Measurements from ENCODE around the gene IFITM1.
"Not testable (repeated sequence)": the region's sequence is repeated elsewhere in the genome, so short reads cannot be mapped to it uniquely, and the experiment has no call there.

The IFITM1 gene

GRCh38 chr11:311013-311748, 2.7 kb upstream of the IFITM1 start:
- not testable (repeated sequence) for DNase-seq

GRCh38 chr11:312092-312816, 1.6 kb upstream of the IFITM1 start:
- DNase-seq, result no peak

- no peak for DNase-seq
Observed at GRCh38 chr11:313304-313786, 495 bp upstream of the IFITM1 start.

GRCh38 chr11:314554-314875, 675 bp downstream of the IFITM1 start:
- DNase-seq, result not testable (repeated sequence)

GRCh38 chr11:315051-315481, 1.2 kb downstream of the IFITM1 start:
- DNase-seq, result no peak

- no peak for DNase-seq
Observed at GRCh38 chr11:315516-315994, 1.7 kb downstream of the IFITM1 start.

- DNase-seq, result peak; percentile 72
Observed at GRCh38 chr11:316031-316701, 2.3 kb downstream of the IFITM1 start.

- no peak for DNase-seq
Observed at GRCh38 chr11:316891-317301, 3.1 kb downstream of the IFITM1 start.

- DNase-seq, result not testable (repeated sequence)
Observed at GRCh38 chr11:317668-318404, 4.0 kb downstream of the IFITM1 start.

GRCh38 chr11:318405-319120, 4.7 kb downstream of the IFITM1 start:
- DNase-seq, result not testable (repeated sequence)

- DNase-seq, result peak; percentile 73
Observed at GRCh38 chr11:319121-319887, 5.5 kb downstream of the IFITM1 start.

GRCh38 chr11:319888-320273, 6.0 kb downstream of the IFITM1 start:
- peak; percentile 61 for DNase-seq

GRCh38 chr11:324156-324555, 10.3 kb downstream of the IFITM1 start:
- peak; percentile 43 for DNase-seq

- DNase-seq, result peak; percentile 50
Observed at GRCh38 chr11:324593-325517, 11.0 kb downstream of the IFITM1 start.

- no peak for DNase-seq
Observed at GRCh38 chr11:325796-326591, 12.2 kb downstream of the IFITM1 start.

GRCh38 chr11:326592-326841, 12.7 kb downstream of the IFITM1 start:
- peak; percentile 75 for DNase-seq

- DNase-seq, result peak; percentile 84
Observed at GRCh38 chr11:326842-327580, 13.2 kb downstream of the IFITM1 start.

- no peak for DNase-seq
Observed at GRCh38 chr11:327581-327923, 13.7 kb downstream of the IFITM1 start.

- peak; percentile 52 for DNase-seq
Observed at GRCh38 chr11:328012-328411, 14.2 kb downstream of the IFITM1 start.
